ENCODE measurements around the gene EMILIN3. TPM values are rescaled to one million over a fixed set of nuclear protein-coding genes. Genes with fewer than 3 reads are reported as not detected.
A peak's percentile ranks its signal among the peaks of the same experiment; 100 is the strongest.

EMILIN3 gene
- total and polyA plus RNA-seq, 2 of the 4 experiments (the other 2 are of a cell fraction): under 0.01 to 0.07 TPM

DNA sequence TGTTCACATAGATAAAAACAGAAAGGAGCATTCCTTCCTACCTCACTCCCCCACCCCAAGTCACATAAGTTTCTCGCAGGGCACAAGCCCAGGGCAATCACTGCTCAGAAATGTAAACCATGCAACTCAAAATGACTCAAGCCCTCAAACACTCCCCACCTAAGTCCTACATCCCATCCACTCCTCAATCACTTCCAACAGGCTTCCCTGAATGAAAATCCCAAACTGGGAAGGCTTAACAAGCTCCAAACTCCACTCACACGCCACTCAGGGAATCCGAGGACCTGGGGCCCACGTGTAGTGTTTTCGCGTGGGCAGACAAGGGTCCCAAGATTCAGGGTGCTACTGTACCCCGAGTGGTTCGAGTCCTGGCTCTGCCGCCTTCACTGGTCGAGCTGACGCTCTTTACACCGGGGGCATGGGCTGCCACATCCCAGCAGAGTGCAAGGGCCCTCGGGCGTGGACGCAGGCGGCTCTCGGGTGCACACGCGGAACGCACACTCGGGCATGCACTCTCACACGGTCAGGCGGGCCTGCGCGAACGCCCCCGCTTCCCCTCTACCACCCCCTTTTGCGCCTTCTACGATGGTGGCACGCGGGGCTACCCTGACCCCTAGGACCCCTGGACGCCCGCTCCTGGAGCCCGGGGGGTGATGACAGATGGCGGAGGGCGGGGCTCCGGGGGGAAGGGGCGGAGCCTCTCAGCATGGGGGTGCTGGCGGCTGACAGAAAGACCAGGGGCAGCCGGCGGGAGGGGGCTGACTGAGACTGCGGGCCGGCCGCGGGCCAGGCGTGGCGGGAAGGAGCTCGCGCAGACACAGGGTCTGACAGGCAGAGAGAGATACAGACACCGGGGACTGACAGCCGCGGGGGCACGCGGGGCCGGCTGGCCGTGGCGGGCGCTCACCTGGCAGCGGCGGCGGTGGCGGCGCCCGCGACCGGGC is 49.7 kb downstream of the EMILIN3 start:
- Histone ChIP-seq H3K23ac (ENCODE audit: low read depth, low read length) (peak overlapping the region; percentile 99), H2BK120ac (ENCODE audit: low read depth, low read length) (peak overlapping the region; percentile 99), H3K4me3 (ENCODE audit: insufficient read depth, low read depth, low read length) (peak overlapping the region; percentile 55), H3K4me2 (ENCODE audit: low read depth, low read length) (peak overlapping the region; percentile 85), H3K9me1 (ENCODE audit: insufficient read depth, low read length) (peaks cover 7% of the 10 kb centered on the region; the same call in 1 of the 2 replicates), H3K9ac (ENCODE audit: low read depth, low read length) (peak overlapping the region; percentile 88), H3K9me3 (ENCODE audit: control insufficient read depth, insufficient read depth, low read length) (no peaks in the 10 kb centered on the region), H3K36me3 (ENCODE audit: control insufficient read depth, insufficient read depth, low read length) (no peaks in the 10 kb centered on the region), H3K14ac (replicated peaks; ENCODE audit: low read depth, low read length) (peak overlapping the region; percentile 99), H4K20me1 (ENCODE audit: insufficient read depth, low read length) (peaks cover 22% of the 10 kb centered on the region), H3K27me3 (ENCODE audit: control insufficient read depth, insufficient read depth, low read length) (no peaks in the 10 kb centered on the region), H2AFZ (replicated peaks; ENCODE audit: low read length, poor library complexity) (peak overlapping the region; percentile 89), H4K91ac (ENCODE audit: insufficient read depth, low read depth, low read length) (peak overlapping the region; percentile 99), H3K4ac (ENCODE audit: low read depth, low read length) (peak overlapping the region; percentile 99), H2AK5ac (ENCODE audit: low read depth, low read length) (peak overlapping the region; percentile 99), H2BK20ac (ENCODE audit: low read depth, low read length) (peak overlapping the region; percentile 92), H4K8ac (ENCODE audit: low read depth in 2 of 2, low read length in 2 of 2) (peak overlapping the region; percentile 86 to 97), H4K5ac (ENCODE audit: low read depth, low read length) (peak overlapping the region; percentile 91), H3K27ac (ENCODE audit: insufficient read depth, low read length) (peak overlapping the region; percentile 97), H2BK5ac (ENCODE audit: low read depth, low read length, poor library complexity, severe bottlenecking) (peak overlapping the region; percentile 99), H3K18ac (ENCODE audit: low read depth, low read length) (peak overlapping the region; percentile 86), H2BK15ac (ENCODE audit: low read depth, low read length) (peak overlapping the region; percentile 99; the same call in 2 of the 3 replicates), H2AK9ac (replicated peaks; ENCODE audit: low read depth, low read length, poor library complexity) (peak overlapping the region; percentile 100), H3K56ac (ENCODE audit: extremely low read depth, insufficient read depth, low read length) (peak overlapping the region; percentile 99), H3K4me1 (ENCODE audit: control insufficient read depth, insufficient read depth, low read length) (peaks cover 4% of the 10 kb centered on the region), H3K79me1 (ENCODE audit: low read depth in 1 of 2, low read length in 2 of 2) (peaks cover 5 to 36% of the 10 kb centered on the region in 2 experiments; a peak in 3 of 4 replicates)
- in situ Hi-C loops (cut with MboI; ENCODE audit: low sequenced_read_pairs): no loop called here
- dilution Hi-C loops (cut with HindIII; ENCODE audit: low sequenced_read_pairs, unreplicated experiment): no loop called here
- DNase-seq: peak; percentile 93
- ChIA-PET CTCF (interaction anchor here (0.6 kb wide), 1 partner anchor 146 kb away, joined by 3 read pairs; no protein-coding TSS in a partner anchor), POLR2A (ENCODE audit: unreplicated experiment) (interaction anchor here (0.6 to 0.7 kb wide), 2 partner anchors 13 to 124 kb away, joined by 3 to 6 read pairs; no protein-coding TSS in a partner anchor)
- WGBS, 2 experiments (ENCODE audit: extremely low coverage in 2 of 2, insufficient read length in 1 of 2): 0% methylated on average over 14 of the region's 66 CpGs; no CpG with 5 or more reads in 1 of the 2 experiments
- intact Hi-C loops (cut with micrococcal nuclease): loop anchor here (1.0 to 5.0 kb wide), 6 partner anchors 9 to 140 kb away; no protein-coding TSS in a partner anchor
- peak; percentile 76 for ATAC-seq (ENCODE audit: low read depth)
- BruUV-seq (replicated peaks): no TSS peak
- TF ChIP-seq BHLHE40 (IDR thresholded peaks at IDR 0.05; ENCODE audit: low read depth, low read length) (peak; percentile 64; the same call in 1 of the 2 replicates), SMC3 (IDR thresholded peaks at IDR 0.05; ENCODE audit: low read depth, low read length) (no peak), CEBPB (IDR thresholded peaks at IDR 0.05; ENCODE audit: low read depth, low read length) (peak; percentile 35; the same call in 1 of the 2 replicates), RFX5 (IDR thresholded peaks at IDR 0.05; ENCODE audit: low read depth, low read length) (no peak), MXI1 (IDR thresholded peaks at IDR 0.05; ENCODE audit: borderline replicate concordance, low read depth, low read length) (peak; percentile 87; the same call in 1 of the 2 replicates), POLR2A (IDR thresholded peaks at IDR 0.05; ENCODE audit: low read depth, low read length) (peak; percentile 56), MAFK (IDR thresholded peaks at IDR 0.05; ENCODE audit: low read depth, low read length) (no peak), RCOR1 (IDR thresholded peaks at IDR 0.05; ENCODE audit: insufficient replicate concordance, low read length) (no peak), CHD1 (IDR thresholded peaks at IDR 0.05; ENCODE audit: low read depth, low read length) (no peak; the same call in 1 of the 2 replicates), RAD21 (IDR thresholded peaks at IDR 0.05; ENCODE audit: low read length) (no peak; the same call in 1 of the 2 replicates), FOS (IDR thresholded peaks at IDR 0.05; ENCODE audit: low read depth, low read length) (peak; percentile 58), NFE2L2 (IDR thresholded peaks at IDR 0.05; ENCODE audit: low read depth, low read length) (no peak), MAZ (IDR thresholded peaks at IDR 0.05; ENCODE audit: borderline replicate concordance, low read depth, low read length) (0 out of 2 replicates have a peak, but pooled peaks have one; percentile 33)
- TF ChIP-seq, protein P1, sequence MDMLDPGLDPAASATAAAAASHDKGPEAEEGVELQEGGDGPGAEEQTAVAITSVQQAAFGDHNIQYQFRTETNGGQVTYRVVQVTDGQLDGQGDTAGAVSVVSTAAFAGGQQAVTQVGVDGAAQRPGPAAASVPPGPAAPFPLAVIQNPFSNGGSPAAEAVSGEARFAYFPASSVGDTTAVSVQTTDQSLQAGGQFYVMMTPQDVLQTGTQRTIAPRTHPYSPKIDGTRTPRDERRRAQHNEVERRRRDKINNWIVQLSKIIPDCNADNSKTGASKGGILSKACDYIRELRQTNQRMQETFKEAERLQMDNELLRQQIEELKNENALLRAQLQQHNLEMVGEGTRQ (IDR thresholded peaks at IDR 0.05; ENCODE audit: low read depth, low read length): no peak

Data from IMR-90 (cell line).